Natural killer cell (primary cell): ENCODE results near the gene NRDE2. TPM values are rescaled to one million over a fixed set of nuclear protein-coding genes. Genes with fewer than 3 reads are reported as not detected.

Experiments
- ATAC-seq, 3 donors: fragments of 150-1000 bp in 2 of 3; fragments of 200-7000 bp in 1 of 3; cut with Tn5 transposase; 1 replicate in 1 of 3; 2 replicates in 2 of 3; pipeline ENCODE4 v1.10.0; 2021; ENCODE audit warnings: mild to moderate bottlenecking in 2 of 3, moderate library complexity in 2 of 3
- DNase-seq, 2 donors: peaks; one replicate each; pipeline versions ENCODE4 v3.0.0 to v3.0.0-alpha.2; 2013 to 2021; ENCODE audit warnings: mixed read lengths in 1 of 2
- H3K27ac ChIP-seq: one replicate; pipeline ENCODE4 v1.5.1; 2013; ENCODE audit warnings: mild to moderate bottlenecking, low read length
- H3K27me3 ChIP-seq: one replicate; pipeline ENCODE4 v1.6.1; 2013; ENCODE audit warnings: low read length; ENCODE audit not compliant: control insufficient read depth, insufficient read depth
- H3K36me3 ChIP-seq: one replicate; pipeline ENCODE4 v1.6.1; 2013; ENCODE audit warnings: low read length; ENCODE audit not compliant: control insufficient read depth, insufficient read depth
- H3K4me1 ChIP-seq: one replicate; pipeline ENCODE4 v1.6.1; 2013; ENCODE audit warnings: low read length; ENCODE audit not compliant: control insufficient read depth, insufficient read depth
- H3K4me3 ChIP-seq: one replicate; pipeline ENCODE4 v1.5.1; 2013; ENCODE audit warnings: low read length
- H3K9me3 ChIP-seq: one replicate; pipeline ENCODE4 v1.6.1; 2013; ENCODE audit warnings: low read length; ENCODE audit not compliant: control insufficient read depth, insufficient read depth
- H3K27ac Mint-ChIP-seq, 2 donors: one replicate each; pipeline ENCODE4 v1.8.0; 2022; ENCODE audit warnings: mild to moderate bottlenecking in 2 of 2, mixed read lengths in 2 of 2, moderate library complexity in 1 of 2
- H3K27me3 Mint-ChIP-seq, 2 donors: one replicate each; pipeline ENCODE4 v1.8.0; 2022; ENCODE audit warnings: low read depth in 2 of 2, mixed read lengths in 2 of 2
- H3K36me3 Mint-ChIP-seq: one replicate; pipeline ENCODE4 v1.8.0; 2022; ENCODE audit warnings: mixed read lengths
- H3K4me1 Mint-ChIP-seq, 2 donors: one replicate each; pipeline ENCODE4 v1.8.0; 2022; ENCODE audit warnings: mixed read lengths in 2 of 2
- H3K4me3 Mint-ChIP-seq: one replicate; pipeline ENCODE4 v1.8.0; 2022; ENCODE audit warnings: mild to moderate bottlenecking, moderate library complexity, mixed read lengths
- H3K9me3 Mint-ChIP-seq, 2 donors: one replicate each; pipeline ENCODE4 v1.8.0; 2022; ENCODE audit warnings: mixed read lengths in 2 of 2
- CTCF ChIP-seq: fragments of 200-600 bp; IDR thresholded peaks from one replicate; pipeline ENCODE4 v1.8.0; 2022; ENCODE audit warnings: antibody characterized with exemption
- WGBS: methylation state at CpG from one replicate; pipeline ENCODE4 v1.1.7; 2013; ENCODE audit warnings: missing lambda C conversion rate; ENCODE audit not compliant: insufficient coverage; 5-methylcytosine and 5-hydroxymethylcytosine counted together
- intact Hi-C: fragments of 100-400 bp; cut with micrococcal nuclease; formaldehyde crosslinking; loops from one replicate; pipeline ENCODE4 v1.14.2; 2022
- total RNA-seq, 4 donors: library from RNA; stranded (reverse); fragments of 120-200 nt in 1 of 4; gene quantifications; one replicate each; pipeline versions ENCODE4 v1.2.3 to v1.2.4, GENCODE V29; 2013 to 2022

NRDE2 gene
- total RNA-seq, 3 donors from 2014 or later (not counting 1 experiment from before 2014, with no cell fraction given), result 32.6 to 46.3 (median 40.7) TPM

- peaks cover 29% of the 10 kb centered on the region for H3K36me3 ChIP-seq
- 100% methylated on average over 2 of the region's 3 CpGs for WGBS
- Mint-ChIP-seq H3K4me1 (peaks cover 17 to 19% of the 10 kb centered on the region in 2 donors), H3K36me3 (peaks cover 14% of the 10 kb centered on the region), H3K9me3 (no peaks in the 10 kb centered on the region), H3K4me3 (no peak overlapping the region), H3K27ac (no peak overlapping the region), H3K27me3 (no peaks in the 10 kb centered on the region)
- H3K4me1 ChIP-seq, result no peaks in the 10 kb centered on the region
- no peak for DNase-seq
- ATAC-seq, result no peak
- intact Hi-C loops, result no loop called here
- H3K4me3 ChIP-seq, result no peak overlapping the region
- no peak overlapping the region for H3K27ac ChIP-seq
- no peaks in the 10 kb centered on the region for H3K27me3 ChIP-seq
- H3K9me3 ChIP-seq, result no peaks in the 10 kb centered on the region
- TF ChIP-seq CTCF, result no peak
Measured at GRCh38 chr14:90319173-90319572, 12.6 kb downstream of the NRDE2 start.

GRCh38 chr14:90318016-90318415 is 13.7 kb downstream of the NRDE2 start:
- H3K4me1 Mint-ChIP-seq, result peaks cover 10 to 17% of the 10 kb centered on the region in 2 donors
- no peak for ATAC-seq
- H3K4me3 Mint-ChIP-seq, result no peak overlapping the region

GRCh38 chr14:90317286-90317685 is 14.5 kb downstream of the NRDE2 start:
- TF ChIP-seq CTCF, result no peak
- H3K27ac Mint-ChIP-seq, result no peak overlapping the region
- H3K4me3 Mint-ChIP-seq, result no peak overlapping the region
- ATAC-seq (no peak), DNase-seq (no peak)
- peaks cover 10 to 17% of the 10 kb centered on the region in 2 donors for H3K4me1 Mint-ChIP-seq
- intact Hi-C loops, result no loop called here
- Histone ChIP-seq H3K9me3 (no peaks in the 10 kb centered on the region), H3K27ac (no peak overlapping the region), H3K4me1 (no peaks in the 10 kb centered on the region), H3K27me3 (no peaks in the 10 kb centered on the region), H3K4me3 (no peak overlapping the region), H3K36me3 (peaks cover 40% of the 10 kb centered on the region)
- H3K36me3 Mint-ChIP-seq, result peaks cover 22% of the 10 kb centered on the region
- H3K9me3 Mint-ChIP-seq, result no peaks in the 10 kb centered on the region
- no peaks in the 10 kb centered on the region for H3K27me3 Mint-ChIP-seq
- WGBS, result 83% methylated on average over 1 of the region's 2 CpGs

More at GRCh38 chr14:90318016-90318415, 13.7 kb downstream of the NRDE2 start:
- Mint-ChIP-seq H3K27me3 (no peaks in the 10 kb centered on the region), H3K27ac (no peak overlapping the region), H3K9me3 (no peaks in the 10 kb centered on the region), H3K36me3 (peaks cover 22% of the 10 kb centered on the region)
- TF ChIP-seq CTCF, result no peak
- H3K4me3 ChIP-seq, result no peak overlapping the region
- no peaks in the 10 kb centered on the region for H3K9me3 ChIP-seq
- no peak for DNase-seq
- intact Hi-C loops, result no loop called here
- H3K27ac ChIP-seq, result no peak overlapping the region
- WGBS, result 91% methylated on average over 4 of the region's 4 CpGs
- H3K4me1 ChIP-seq, result no peaks in the 10 kb centered on the region
- H3K36me3 ChIP-seq, result peaks cover 38% of the 10 kb centered on the region
- H3K27me3 ChIP-seq, result no peaks in the 10 kb centered on the region

GRCh38 chr14:90308561-90308960 is 23.2 kb downstream of the NRDE2 start:
- Histone ChIP-seq H3K4me1 (no peaks in the 10 kb centered on the region), H3K27me3 (no peaks in the 10 kb centered on the region), H3K4me3 (no peak overlapping the region), H3K9me3 (no peaks in the 10 kb centered on the region), H3K27ac (no peak overlapping the region), H3K36me3 (peaks cover 54% of the 10 kb centered on the region)
- DNase-seq (no peak), ATAC-seq (no peak)
- Mint-ChIP-seq H3K27ac (no peak overlapping the region), H3K36me3 (peaks cover 36% of the 10 kb centered on the region), H3K9me3 (no peaks in the 10 kb centered on the region), H3K4me3 (no peak overlapping the region), H3K4me1 (peaks cover 0 to 15% of the 10 kb centered on the region in 2 donors), H3K27me3 (no peaks in the 10 kb centered on the region)
- intact Hi-C loops, result no loop called here
- no peak for TF ChIP-seq CTCF
- over 99% methylated on average over 7 of the region's 7 CpGs for WGBS
